H9 (cell line): ENCODE measurements around the gene DENND1A. TPM values are rescaled to one million over a fixed set of nuclear protein-coding genes. Genes with fewer than 3 reads are reported as not detected.

ENCODE experiments used
- DNase-seq: peaks from one replicate; pipeline ENCODE4 v3.0.0-alpha.2; 2017
- H2AFZ ChIP-seq: one replicate; pipeline ENCODE4 v1.6.1; 2013; ENCODE audit warnings: mild to moderate bottlenecking, low read length, control low read depth, moderate library complexity
- H2AK5ac ChIP-seq: 2 replicates; pipeline ENCODE4 v1.6.1; 2013; ENCODE audit warnings: low read length, control low read depth, mixed read lengths; ENCODE audit not compliant: insufficient read length
- H2BK120ac ChIP-seq: one replicate; pipeline ENCODE4 v1.6.1; 2013; ENCODE audit warnings: low read depth, mild to moderate bottlenecking, low read length, control low read depth, inconsistent platforms; ENCODE audit not compliant: poor library complexity, severe bottlenecking
- H2BK12ac ChIP-seq: 2 replicates; pipeline ENCODE4 v1.6.1; 2013; ENCODE audit warnings: low read length, control low read depth, mixed read lengths, low read depth; ENCODE audit not compliant: insufficient read length
- H2BK15ac ChIP-seq: 2 replicates; pipeline ENCODE4 v1.6.1; 2013; ENCODE audit warnings: low read depth, low read length, control low read depth
- H2BK20ac ChIP-seq: one replicate; pipeline ENCODE4 v1.6.1; 2013; ENCODE audit warnings: low read depth, mild to moderate bottlenecking, low read length, control low read depth, inconsistent platforms; ENCODE audit not compliant: poor library complexity, severe bottlenecking
- H2BK5ac ChIP-seq: 2 replicates; pipeline ENCODE4 v1.6.1; 2013; ENCODE audit warnings: low read length, control low read depth, mixed read lengths; ENCODE audit not compliant: insufficient read length
- H3K14ac ChIP-seq: 2 replicates; pipeline ENCODE4 v1.6.1; 2013; ENCODE audit warnings: low read length, control low read depth; ENCODE audit not compliant: insufficient read depth
- H3K18ac ChIP-seq: 2 replicates; pipeline ENCODE4 v1.6.1; 2013; ENCODE audit warnings: low read depth, mild to moderate bottlenecking, mixed read lengths, low read length, control low read depth; ENCODE audit not compliant: insufficient read length
- H3K23ac ChIP-seq: 2 replicates; pipeline ENCODE4 v1.6.1; 2013; ENCODE audit warnings: low read length, control low read depth, mixed read lengths, low read depth; ENCODE audit not compliant: insufficient read length
- H3K23me2 ChIP-seq: 2 replicates; pipeline ENCODE4 v1.6.1; 2013; ENCODE audit warnings: low read depth, mild to moderate bottlenecking, mixed read lengths, low read length, control low read depth; ENCODE audit not compliant: insufficient read length, poor library complexity, severe bottlenecking
- H3K27ac ChIP-seq: 2 replicates; pipeline ENCODE4 v1.5.1; 2013; ENCODE audit warnings: low read length, control low read depth, mixed read lengths, low read depth; ENCODE audit not compliant: insufficient read length
- H3K27me3 ChIP-seq: 2 replicates; pipeline ENCODE4 v1.6.1; 2013; ENCODE audit warnings: low read length, control low read depth, inconsistent platforms; ENCODE audit not compliant: insufficient read depth
- H3K4ac ChIP-seq: 2 replicates; pipeline ENCODE4 v1.6.1; 2013; ENCODE audit warnings: low read depth, mild to moderate bottlenecking, control low read depth, inconsistent platforms, low read length, moderate library complexity
- H3K4me1 ChIP-seq: 2 replicates; pipeline ENCODE4 v1.6.1; 2013; ENCODE audit warnings: low read length, control low read depth, inconsistent platforms; ENCODE audit not compliant: insufficient read depth
- H3K4me2 ChIP-seq: 2 replicates; pipeline ENCODE4 v1.6.1; 2013; ENCODE audit warnings: low read length, control low read depth, mixed read lengths; ENCODE audit not compliant: insufficient read length, insufficient read depth
- H3K56ac ChIP-seq: 2 replicates; pipeline ENCODE4 v1.6.1; 2013; ENCODE audit warnings: low read depth, mild to moderate bottlenecking, mixed read lengths, low read length, control low read depth; ENCODE audit not compliant: insufficient read length
- H3K79me1 ChIP-seq: 2 replicates; pipeline ENCODE4 v1.6.1; 2013; ENCODE audit warnings: low read depth, mild to moderate bottlenecking, moderate library complexity, low read length, control low read depth, inconsistent platforms; ENCODE audit not compliant: insufficient read depth, poor library complexity, severe bottlenecking
- H3K79me2 ChIP-seq: 2 replicates; pipeline ENCODE4 v1.6.1; 2013; ENCODE audit warnings: low read length, control low read depth, inconsistent platforms; ENCODE audit not compliant: insufficient read depth
- H3K9ac ChIP-seq: 2 replicates; pipeline ENCODE4 v1.6.1; 2013; ENCODE audit warnings: low read length, control low read depth, mixed read lengths; ENCODE audit not compliant: insufficient read length; ENCODE audit errors: extremely low read depth
- H3K9me3 ChIP-seq: one replicate; pipeline ENCODE4 v1.6.1; 2013; ENCODE audit warnings: low read depth, low read length, inconsistent platforms; ENCODE audit not compliant: control insufficient read depth
- H3T11ph ChIP-seq: one replicate; pipeline ENCODE4 v1.6.1; 2013; ENCODE audit warnings: mild to moderate bottlenecking, low read length, control low read depth, inconsistent platforms
- H4K20me1 ChIP-seq: one replicate; pipeline ENCODE4 v1.6.1; 2013; ENCODE audit not compliant: control insufficient read depth, insufficient read length, insufficient read depth
- H4K5ac ChIP-seq: 2 replicates; pipeline ENCODE4 v1.6.1; 2013; ENCODE audit warnings: low read depth, mild to moderate bottlenecking, mixed read lengths, low read length, control low read depth; ENCODE audit not compliant: insufficient read length
- H4K8ac ChIP-seq: replicated peaks from 2 replicates; pipeline ENCODE4 v1.6.1; 2013; ENCODE audit warnings: low read length, control low read depth, mixed read lengths, low read depth; ENCODE audit not compliant: insufficient read length
- H4K91ac ChIP-seq: 2 replicates; pipeline ENCODE4 v1.6.1; 2013; ENCODE audit warnings: low read depth, mild to moderate bottlenecking, moderate library complexity, mixed read lengths, low read length, control low read depth; ENCODE audit not compliant: insufficient read length
- H3K27ac Mint-ChIP-seq, 3 experiments: 2 replicates in 2 of 3; 3 replicates in 1 of 3; pipeline ENCODE4 v1.8.0; 2020 to 2021; ENCODE audit warnings: mixed read lengths in 3 of 3, mild to moderate bottlenecking in 1 of 3, moderate library complexity in 1 of 3
- H3K27me3 Mint-ChIP-seq: 2 replicates; pipeline ENCODE4 v1.8.0; 2021; ENCODE audit warnings: low read depth, mild to moderate bottlenecking, moderate library complexity, mixed read lengths
- H3K36me3 Mint-ChIP-seq, 3 experiments: 2 replicates in 2 of 3; 3 replicates in 1 of 3; pipeline ENCODE4 v1.8.0; 2020 to 2021; ENCODE audit warnings: low read depth in 3 of 3, mixed read lengths in 3 of 3; ENCODE audit not compliant: insufficient read depth in 1 of 3
- H3K4me1 Mint-ChIP-seq, 2 experiments: 2 replicates each; pipeline ENCODE4 v1.8.0; 2020; ENCODE audit warnings: mixed read lengths in 2 of 2
- H3K4me3 Mint-ChIP-seq, 2 experiments: 2 replicates in 1 of 2; 3 replicates in 1 of 2; pipeline ENCODE4 v1.8.0; 2020 to 2021; ENCODE audit warnings: mild to moderate bottlenecking in 2 of 2, mixed read lengths in 2 of 2, moderate library complexity in 1 of 2
- H3K9me3 Mint-ChIP-seq, 2 experiments: 2 replicates in 1 of 2; 3 replicates in 1 of 2; pipeline ENCODE4 v1.8.0; 2020; ENCODE audit warnings: mild to moderate bottlenecking in 2 of 2, mixed read lengths in 2 of 2, moderate library complexity in 1 of 2
- CTCF ChIP-seq: fragments of 200-600 bp; sonication (generic); conservative IDR thresholded peaks from 3 replicates; pipeline ENCODE4 v1.8.0; 2021; ENCODE audit warnings: antibody characterized with exemption, mild to moderate bottlenecking
- WGBS: extraction: QIAGEN DNeasy Blood & Tissue Kit; methylation state at CpG from one replicate; pipeline ENCODE4 v1.1.7; 2013; ENCODE audit warnings: missing lambda C conversion rate, low lambda C conversion rate, mixed read lengths; ENCODE audit not compliant: insufficient read length; ENCODE audit errors: extremely low coverage; 5-methylcytosine and 5-hydroxymethylcytosine counted together
- total RNA-seq: library from RNA; stranded (reverse); gene quantifications from 2 replicates; pipeline ENCODE4 v1.2.1, GENCODE V29; 2021

Gene DENND1A
- total RNA-seq, 1 experiment from 2014 or later, result 20.4 TPM

GRCh38 chr9:123346026-123346425 is 583.9 kb downstream of the DENND1A start:
- no peak overlapping the region for H3K4me3 Mint-ChIP-seq
- H3K79me2 ChIP-seq, result no peaks in the 10 kb centered on the region
- no peak overlapping the region for H3K23ac ChIP-seq
- no peak overlapping the region for H3K56ac ChIP-seq
- H3K9me3 Mint-ChIP-seq, result no peaks in the 10 kb centered on the region
- H2BK20ac ChIP-seq, result no peak overlapping the region
- no peak overlapping the region for H3K18ac ChIP-seq
- no peaks in the 10 kb centered on the region for H3K79me1 ChIP-seq
- peaks cover 5 to 11% of the 10 kb centered on the region in 2 experiments for H3K4me1 Mint-ChIP-seq
- H3K4ac ChIP-seq, result no peak overlapping the region
- H2AFZ ChIP-seq, result no peak overlapping the region
- H3K27me3 ChIP-seq, result no peaks in the 10 kb centered on the region
- no peak for TF ChIP-seq CTCF
- H3K4me1 ChIP-seq, result no peaks in the 10 kb centered on the region
- H3K36me3 Mint-ChIP-seq, result no peaks in the 10 kb centered on the region
- H3K27ac Mint-ChIP-seq, result no peak overlapping the region
- H3K9me3 ChIP-seq, result no peaks in the 10 kb centered on the region
- WGBS, result no CpG with 5 or more reads among the region's 9 CpGs
- H3K4me2 ChIP-seq, result no peak overlapping the region
- H2BK15ac ChIP-seq, result no peak overlapping the region
- H3K9ac ChIP-seq, result no peak overlapping the region
- H3K23me2 ChIP-seq, result no peaks in the 10 kb centered on the region
- no peak overlapping the region for H4K91ac ChIP-seq
- no peak overlapping the region for H2AK5ac ChIP-seq
- H4K20me1 ChIP-seq, result no peaks in the 10 kb centered on the region
- H3K27me3 Mint-ChIP-seq, result peaks cover 5% of the 10 kb centered on the region; the same call in 1 of the 2 replicates
- H4K8ac ChIP-seq, result no peak overlapping the region
- H4K5ac ChIP-seq, result no peak overlapping the region
- no peak overlapping the region for H3T11ph ChIP-seq
- no peak for DNase-seq
- H2BK5ac ChIP-seq, result no peak overlapping the region
- no peak overlapping the region for H2BK120ac ChIP-seq
- H2BK12ac ChIP-seq, result no peak overlapping the region
- H3K27ac ChIP-seq, result no peak overlapping the region
- H3K14ac ChIP-seq, result no peak overlapping the region; the same call in 1 of the 2 replicates
